ENCODE results near the gene ITFG1.

Gene ITFG1

GRCh38 chr16:47127541-47127940 is 333.3 kb downstream of the ITFG1 start:
- H3K4me3 ChIP-seq, result no peak overlapping the region
- DNase-seq (ENCODE audit: low spot score), result no peak
- no peak for TF ChIP-seq CTCF (IDR thresholded peaks at IDR 0.05)
- no peak overlapping the region for H3K27ac ChIP-seq

GRCh38 chr16:47125757-47126156 is 335.1 kb downstream of the ITFG1 start:
- TF ChIP-seq CTCF (IDR thresholded peaks at IDR 0.05), result no peak
- DNase-seq (ENCODE audit: low spot score), result no peak
- H3K27ac ChIP-seq, result no peak overlapping the region
- no peak overlapping the region for H3K4me3 ChIP-seq

GRCh38 chr16:47113130-47113529 is 347.7 kb downstream of the ITFG1 start:
- DNase-seq (ENCODE audit: low spot score), result no peak
- no peak overlapping the region for H3K4me3 ChIP-seq
- H3K27ac ChIP-seq, result no peak overlapping the region
- TF ChIP-seq CTCF (IDR thresholded peaks at IDR 0.05), result no peak

- H3K27ac ChIP-seq, result no peak overlapping the region
- no peak for TF ChIP-seq CTCF (IDR thresholded peaks at IDR 0.05)
- DNase-seq (ENCODE audit: low spot score), result no peak
- no peak overlapping the region for H3K4me3 ChIP-seq
These were observed 349.9 kb downstream of the ITFG1 start for GRCh38 chr16:47110939-47111338.

DNA sequence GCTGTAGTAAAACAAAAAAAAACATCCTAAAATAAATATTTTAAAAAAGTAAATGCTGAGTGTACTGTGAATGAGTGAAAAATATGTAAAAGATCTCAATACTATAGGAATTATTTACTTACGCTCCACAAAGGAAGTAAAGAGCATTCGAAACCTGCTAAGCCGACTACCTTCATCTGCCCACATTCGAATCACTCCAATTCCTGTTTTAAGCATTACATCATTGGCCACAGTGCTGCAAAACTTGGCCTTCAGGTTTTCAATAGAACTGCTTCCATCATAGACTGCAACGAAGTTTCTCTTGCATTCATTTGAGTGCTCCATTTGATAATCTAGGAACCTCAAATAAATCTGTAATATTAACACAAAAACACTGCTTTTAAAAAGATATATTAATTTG is 351.5 kb downstream of the ITFG1 start:
- no peak for TF ChIP-seq CTCF (IDR thresholded peaks at IDR 0.05)
- no peak overlapping the region for H3K27ac ChIP-seq
- no peak for DNase-seq (ENCODE audit: low spot score)
- H3K4me3 ChIP-seq, result no peak overlapping the region

All from coronary artery (tissue), 2 donors.